Mucosa of descending colon (tissue), 3 donors: ENCODE measurements around the gene FOXC1. TPM values are rescaled to one million over a fixed set of nuclear protein-coding genes. Genes with fewer than 3 reads are reported as not detected.

Source experiments
- ATAC-seq: fragments of 200-7000 bp; cut with Tn5 transposase; one replicate; pipeline ENCODE4 v1.9.1; 2020; ENCODE audit warnings: mild to moderate bottlenecking, moderate library complexity
- DNase-seq, 3 donors: peaks; one replicate each; pipeline ENCODE4 v3.0.0-alpha.2; 2020
- H3K36me3 ChIP-seq: fragments of 200-600 bp; one replicate; pipeline ENCODE4 v1.8.0; 2021; ENCODE audit warnings: low read depth, mild to moderate bottlenecking
- H3K4me1 ChIP-seq: fragments of 200-600 bp; one replicate; pipeline ENCODE4 v1.8.0; 2021; ENCODE audit warnings: low read depth, mild to moderate bottlenecking
- H3K4me3 ChIP-seq: fragments of 200-600 bp; one replicate; pipeline ENCODE4 v1.8.0; 2021; ENCODE audit warnings: mild to moderate bottlenecking
- H3K9me3 ChIP-seq: fragments of 200-600 bp; one replicate; pipeline ENCODE4 v1.8.0; 2021; ENCODE audit warnings: mild to moderate bottlenecking
- intact Hi-C, 2 donors: fragments of 100-400 bp; cut with DNase I in 1 of 2; cut with micrococcal nuclease in 1 of 2; formaldehyde crosslinking; loops; one replicate each; pipeline versions ENCODE4 v1.11.0 to v1.11.1; 2022; cut with DNase I, micrococcal nuclease
- total RNA-seq, 3 donors: library from RNA; stranded (reverse); fragmentation: NEBNext Ultra II Directional in 2 of 3; extraction: Animal tissue kit (Norgen Biotek cat#: 25700) in 2 of 3; gene quantifications; one replicate each; pipeline versions ENCODE4 v1.2.1 to v1.2.4, GENCODE V29; 2021 to 2023
- TF ChIP-seq, protein P1 (sequence below): fragments of 200-600 bp; IDR thresholded peaks from one replicate; pipeline ENCODE4 v1.8.0; 2022; ENCODE audit warnings: antibody characterized with exemption, mild to moderate bottlenecking
- donor health status: DM: no; HTN: no; CAD: no; lungs with moderate emphysema.
- donor health status: DM: no; HTN: no; CAD: no.
- donor health status: DM: no; HTN: yes; CAD: no.

The FOXC1 gene
- total RNA-seq, 3 donors from 2014 or later: 1.1 to 1.7 (median 1.6) TPM

DNA sequence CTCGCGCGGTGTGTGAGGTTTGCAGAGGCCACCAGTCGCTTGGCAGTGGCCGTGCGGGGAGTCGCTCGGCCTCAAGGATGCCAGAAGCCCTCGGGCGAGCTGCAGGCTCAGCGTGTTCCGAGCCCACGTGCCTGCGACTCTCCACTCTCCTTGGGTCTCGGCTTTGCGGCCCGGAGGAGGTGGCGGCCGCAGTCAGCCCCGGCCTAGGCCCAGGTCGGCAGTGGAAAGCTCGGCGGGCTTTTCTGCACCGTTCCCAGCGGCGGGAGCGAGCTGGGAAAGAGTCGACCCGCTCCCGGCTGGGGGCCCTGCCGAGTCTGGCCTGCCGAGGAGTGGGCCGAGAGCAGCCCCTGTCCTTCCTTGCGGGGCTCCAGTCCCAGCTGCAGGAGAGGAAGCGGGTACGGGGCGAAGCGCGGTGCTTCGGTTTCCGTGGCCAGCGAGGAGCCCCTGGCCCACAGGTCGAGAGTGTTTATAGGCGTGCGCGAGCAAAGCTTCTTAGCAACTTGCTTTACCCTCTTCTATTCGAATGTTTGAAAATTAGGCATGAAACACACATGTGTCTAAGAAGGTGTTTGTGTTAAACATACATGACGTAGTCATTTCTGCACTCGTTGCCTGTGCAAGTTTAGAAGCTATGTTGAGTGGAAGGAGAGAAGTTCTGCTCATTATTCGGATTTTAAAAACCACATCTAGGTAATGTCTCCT lies 5.6 kb downstream of the FOXC1 start:
- no peaks in the 10 kb centered on the region for H3K9me3 ChIP-seq
- no peak for DNase-seq
- H3K4me1 ChIP-seq: peaks cover 38% of the 10 kb centered on the region
- H3K36me3 ChIP-seq: no peaks in the 10 kb centered on the region
- no peak for ATAC-seq
- H3K4me3 ChIP-seq: no peak overlapping the region
- TF ChIP-seq, protein P1, sequence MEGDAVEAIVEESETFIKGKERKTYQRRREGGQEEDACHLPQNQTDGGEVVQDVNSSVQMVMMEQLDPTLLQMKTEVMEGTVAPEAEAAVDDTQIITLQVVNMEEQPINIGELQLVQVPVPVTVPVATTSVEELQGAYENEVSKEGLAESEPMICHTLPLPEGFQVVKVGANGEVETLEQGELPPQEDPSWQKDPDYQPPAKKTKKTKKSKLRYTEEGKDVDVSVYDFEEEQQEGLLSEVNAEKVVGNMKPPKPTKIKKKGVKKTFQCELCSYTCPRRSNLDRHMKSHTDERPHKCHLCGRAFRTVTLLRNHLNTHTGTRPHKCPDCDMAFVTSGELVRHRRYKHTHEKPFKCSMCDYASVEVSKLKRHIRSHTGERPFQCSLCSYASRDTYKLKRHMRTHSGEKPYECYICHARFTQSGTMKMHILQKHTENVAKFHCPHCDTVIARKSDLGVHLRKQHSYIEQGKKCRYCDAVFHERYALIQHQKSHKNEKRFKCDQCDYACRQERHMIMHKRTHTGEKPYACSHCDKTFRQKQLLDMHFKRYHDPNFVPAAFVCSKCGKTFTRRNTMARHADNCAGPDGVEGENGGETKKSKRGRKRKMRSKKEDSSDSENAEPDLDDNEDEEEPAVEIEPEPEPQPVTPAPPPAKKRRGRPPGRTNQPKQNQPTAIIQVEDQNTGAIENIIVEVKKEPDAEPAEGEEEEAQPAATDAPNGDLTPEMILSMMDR: no peak
- intact Hi-C loops: no loop called here

- Histone ChIP-seq H3K4me3 (no peak overlapping the region), H3K36me3 (no peaks in the 10 kb centered on the region), H3K4me1 (peaks cover 32% of the 10 kb centered on the region), H3K9me3 (no peaks in the 10 kb centered on the region)
- TF ChIP-seq, protein P1: no peak
- no peak for DNase-seq
- ATAC-seq: no peak
- intact Hi-C loops: no loop called here
Observed at GRCh38 chr6:1615853-1616420, 6.2 kb downstream of the FOXC1 start.

DNA sequence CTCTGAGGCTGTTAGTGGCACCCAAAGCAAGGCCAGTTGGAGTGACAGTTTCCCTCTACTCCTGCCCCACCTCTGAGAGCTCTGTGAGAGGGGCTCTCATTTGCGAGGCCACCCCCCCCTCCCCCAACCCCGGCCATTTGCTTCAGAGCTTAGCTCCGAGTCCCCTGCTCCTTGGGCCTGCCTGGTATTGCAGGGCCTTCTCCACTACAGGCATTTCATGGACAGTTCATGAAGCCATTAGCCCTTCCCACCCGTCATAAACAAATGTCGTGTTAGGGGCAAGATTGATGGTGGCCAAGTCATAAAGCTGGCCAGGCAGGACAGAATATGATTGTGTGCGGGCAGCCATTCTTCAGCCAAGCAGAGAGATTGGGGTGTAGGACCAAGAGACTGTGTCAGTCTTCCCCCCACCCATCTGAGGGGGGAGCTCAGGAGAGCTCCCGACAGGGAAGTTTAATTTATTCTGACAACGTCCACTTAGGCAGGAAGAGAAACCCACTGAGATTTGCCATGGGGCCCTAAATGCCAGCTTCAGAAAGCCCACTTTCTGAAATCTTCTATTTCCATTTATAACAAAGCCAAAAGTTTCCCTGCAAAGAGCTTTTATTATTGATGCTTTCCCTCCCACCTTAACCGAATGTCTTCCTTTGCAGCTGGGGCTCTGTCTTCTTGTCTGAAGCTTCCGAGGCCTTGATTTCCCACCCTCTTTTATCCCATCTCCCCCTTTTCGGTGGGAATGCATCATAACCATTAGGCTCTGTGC lies 7.2 kb downstream of the FOXC1 start:
- Histone ChIP-seq H3K9me3 (no peaks in the 10 kb centered on the region), H3K36me3 (no peaks in the 10 kb centered on the region), H3K4me1 (peaks cover 25% of the 10 kb centered on the region), H3K4me3 (no peak overlapping the region)
- DNase-seq (no peak), ATAC-seq (no peak)
- TF ChIP-seq, protein P1: no peak
- intact Hi-C loops: no loop called here

GRCh38 chr6:1617466-1618310 lies 8.0 kb downstream of the FOXC1 start:
- H3K4me3 ChIP-seq: no peak overlapping the region
- TF ChIP-seq, protein P1: no peak
- H3K36me3 ChIP-seq: no peaks in the 10 kb centered on the region
- no peaks in the 10 kb centered on the region for H3K9me3 ChIP-seq
- intact Hi-C loops: no loop called here
- ATAC-seq (no peak), DNase-seq (no peak)
- H3K4me1 ChIP-seq: peaks cover 18% of the 10 kb centered on the region

GRCh38 chr6:1618311-1619097 lies 8.8 kb downstream of the FOXC1 start:
- Histone ChIP-seq H3K4me3 (no peak overlapping the region), H3K4me1 (peaks cover 18% of the 10 kb centered on the region), H3K9me3 (no peaks in the 10 kb centered on the region), H3K36me3 (no peaks in the 10 kb centered on the region)
- TF ChIP-seq, protein P1: no peak
- intact Hi-C loops: no loop called here
- no peak for DNase-seq
- ATAC-seq: no peak
